Cardiac septum (tissue), 1 donor: ENCODE results near the gene EDA. TPM values are rescaled to one million over a fixed set of nuclear protein-coding genes. Genes with fewer than 3 reads are reported as not detected.

Experiments
- DNase-seq: peaks from one replicate; pipeline ENCODE4 v3.0.0-alpha.2; 2020; ENCODE audit warnings: low spot score
- intact Hi-C: fragments of 100-400 bp; cut with DNase I; formaldehyde crosslinking; loops from one replicate; pipeline ENCODE4 v1.14.0; 2022
- total RNA-seq: library from RNA; stranded (reverse); fragmentation: NEBNext Ultra II Directional; extraction: Animal tissue kit (Norgen Biotek cat#: 25700); gene quantifications from one replicate; pipeline ENCODE4 v1.2.1, GENCODE V29; 2021
- donor health status: DM: no; HTN: no; CAD: no.

EDA gene
- total RNA-seq, 1 donor from 2014 or later: 5.9 TPM

- DNase-seq: no peak
- intact Hi-C loops: no loop called here
These were observed 427.8 kb downstream of the EDA start for GRCh38 chrX:70043685-70044084.

DNA sequence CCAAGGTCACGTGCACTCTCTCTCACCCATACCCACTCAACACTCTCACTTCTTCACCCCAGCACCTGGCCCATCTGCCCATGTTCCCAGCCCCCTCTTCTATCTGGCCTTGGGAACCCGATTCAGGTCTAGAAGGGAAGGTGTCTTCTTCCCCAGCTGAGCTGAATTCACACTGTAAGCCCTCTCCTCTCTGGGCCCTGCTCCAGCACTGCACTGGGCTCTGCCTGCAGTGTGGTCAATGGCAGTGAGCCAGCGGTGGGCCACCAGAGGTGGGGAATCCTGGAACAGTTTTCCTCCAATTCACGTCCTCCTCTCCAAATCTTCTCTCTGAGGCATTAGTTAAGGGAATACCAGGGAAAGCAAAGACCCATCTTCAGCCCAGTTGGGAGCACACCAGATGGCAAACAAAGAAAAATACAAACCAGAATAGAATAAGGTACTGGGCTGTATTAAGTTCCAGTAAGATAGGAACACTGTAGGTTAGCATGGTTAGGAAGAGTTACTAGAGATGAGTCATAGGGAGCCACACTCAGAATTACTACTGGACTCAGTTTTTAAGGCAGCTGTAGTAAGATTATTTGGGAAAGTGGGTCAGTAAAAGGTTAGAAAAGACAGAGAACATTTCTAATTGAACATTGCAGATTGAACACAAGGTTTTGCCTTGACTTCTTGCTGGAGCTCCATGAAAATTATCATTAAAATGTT lies 428.8 kb downstream of the EDA start:
- intact Hi-C loops: no loop called here
- no peak for DNase-seq

- intact Hi-C loops: no loop called here
- DNase-seq: no peak
These were observed 431.1 kb downstream of the EDA start for GRCh38 chrX:70046978-70047377.

DNA sequence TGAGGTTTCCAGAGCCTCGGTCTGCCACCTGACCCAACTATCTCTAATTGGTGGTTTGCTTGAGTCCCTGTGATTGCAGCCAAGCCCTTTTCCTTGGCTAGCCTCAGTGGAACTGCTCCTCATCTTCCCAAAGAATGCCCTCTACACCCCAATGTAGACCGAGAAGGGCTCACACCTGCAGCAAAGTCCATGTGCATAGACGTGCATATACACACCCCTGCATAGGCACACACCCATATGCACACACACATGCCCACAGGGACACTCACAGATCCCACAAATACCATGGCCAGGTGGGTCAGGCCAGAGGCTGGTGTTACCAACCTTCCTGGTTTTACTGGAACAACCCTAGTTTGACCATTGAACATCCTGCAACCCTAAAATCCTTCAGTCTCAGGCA lies 433.5 kb downstream of the EDA start:
- DNase-seq: no peak
- intact Hi-C loops: no loop called here

DNA sequence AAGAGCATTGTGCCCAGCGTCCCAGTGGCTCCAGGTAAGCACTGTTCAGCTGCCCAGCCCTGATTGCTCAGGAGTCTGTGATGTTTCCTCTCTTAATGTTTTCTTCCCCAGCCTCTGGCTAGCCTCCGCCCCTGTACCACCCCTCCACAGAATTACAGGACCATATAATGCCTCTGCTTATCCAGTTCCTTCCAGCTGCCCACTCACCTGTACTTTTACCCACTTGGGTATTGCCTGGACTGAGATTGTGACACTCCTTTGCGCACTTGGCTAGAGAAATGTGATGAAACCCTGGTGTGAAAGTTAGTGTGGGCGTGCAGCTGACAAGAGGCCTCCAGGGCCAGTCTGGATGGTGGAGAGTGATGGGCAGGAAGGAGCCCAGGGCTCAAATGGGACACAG lies 434.0 kb downstream of the EDA start, which contains the start of gene AWAT2:
TSS of gene AWAT2 (minus strand) at position 14 of the 400 bp plus-strand sequence. CDS start at position 8, 6 bp downstream.
- intact Hi-C loops: no loop called here
- DNase-seq: no peak

DNA sequence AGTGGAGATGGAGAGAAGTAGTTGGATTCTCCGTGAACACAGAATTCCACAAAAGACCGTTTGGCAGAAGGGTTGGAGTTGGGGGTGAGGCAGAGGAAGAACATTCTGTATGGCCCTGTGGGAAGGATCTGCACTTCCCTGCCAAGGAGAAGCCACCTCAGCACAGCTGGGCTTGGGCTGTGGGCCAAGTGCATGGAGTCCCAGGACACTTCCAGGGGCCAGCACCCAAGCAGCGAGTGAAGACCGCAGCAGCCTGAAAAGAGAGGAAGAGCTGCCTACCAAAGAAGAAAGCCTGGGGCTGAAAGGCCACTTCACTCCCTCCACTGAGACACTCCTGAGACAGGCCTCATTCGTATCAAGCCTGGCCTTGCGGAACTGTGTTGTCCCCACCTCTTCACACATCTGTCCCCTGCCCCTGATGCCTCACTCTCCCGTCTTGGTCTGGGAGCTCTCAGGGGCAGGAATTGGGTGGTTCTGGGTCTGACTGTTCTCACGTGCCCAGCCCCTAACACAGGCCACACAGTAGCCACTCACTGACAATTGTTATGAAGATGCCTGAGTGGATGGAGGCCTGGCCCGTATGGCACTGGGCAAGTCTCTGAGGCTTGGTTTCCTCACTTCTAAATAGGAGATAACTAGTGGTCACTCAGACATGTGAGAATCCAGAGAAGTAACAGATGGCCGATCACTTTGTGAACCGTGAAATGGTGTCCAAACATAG lies 437.1 kb downstream of the EDA start:
- no peak for DNase-seq

GRCh38 chrX:70054391-70054790 lies 438.5 kb downstream of the EDA start:
- intact Hi-C loops: no loop called here

More for the DNA sequence above, 437.1 kb downstream of the EDA start:
- intact Hi-C loops: no loop called here

DNA sequence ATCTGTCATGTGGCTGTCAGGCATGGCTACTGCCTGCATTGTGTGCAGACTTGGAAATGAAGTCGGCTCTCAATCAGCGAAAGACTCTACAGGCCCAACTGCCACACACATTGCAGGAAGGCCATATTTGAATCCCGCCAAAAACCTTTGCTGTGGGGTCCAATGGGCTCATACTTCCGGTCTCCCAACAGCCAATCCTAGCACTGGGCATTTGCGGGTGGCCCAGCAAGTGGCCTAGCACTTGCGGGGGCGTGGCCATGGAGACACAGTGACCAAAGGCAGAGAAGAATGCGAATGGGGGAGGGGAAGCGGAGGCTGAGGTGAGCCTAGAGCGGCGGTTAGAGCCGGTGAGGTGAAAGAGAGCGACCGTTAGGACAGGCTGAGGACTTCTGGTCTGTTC lies 446.2 kb downstream of the EDA start, which contains the start of gene OTUD6A:
TSS of gene OTUD6A (plus strand) at position 382 of the 400 bp plus-strand sequence. CDS start 68 bp downstream, outside the sequence.
- intact Hi-C loops: no loop called here
- no peak for DNase-seq

More at GRCh38 chrX:70054391-70054790, 438.5 kb downstream of the EDA start:
- DNase-seq: no peak

GRCh38 chrX:70062961-70063550 lies 447.1 kb downstream of the EDA start:
- intact Hi-C loops: no loop called here
- DNase-seq: no peak

- no peak for DNase-seq
- intact Hi-C loops: no loop called here
These were observed 450.7 kb downstream of the EDA start for GRCh38 chrX:70066646-70067045.

- intact Hi-C loops: no loop called here
- DNase-seq: no peak
These were observed 463.4 kb downstream of the EDA start for GRCh38 chrX:70079297-70079696.

DNA sequence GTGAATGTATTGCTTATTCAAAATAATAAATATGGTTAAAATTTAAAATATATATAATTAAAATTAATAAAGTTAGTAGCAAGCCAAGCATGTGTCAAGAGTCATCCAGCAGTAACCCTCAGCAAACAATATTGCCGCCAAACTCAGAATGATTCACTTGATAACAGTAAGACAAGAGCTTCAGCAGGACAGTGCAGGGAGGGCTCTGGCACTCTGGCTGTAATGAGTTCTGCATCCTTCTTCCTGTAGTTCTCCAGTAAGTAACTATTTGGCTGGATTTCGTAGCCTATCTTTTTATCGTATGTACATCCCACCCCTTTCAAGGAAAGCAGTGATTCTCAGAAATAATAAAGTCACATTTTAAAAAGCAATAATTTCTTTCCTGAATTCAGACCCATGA lies 464.0 kb downstream of the EDA start:
- DNase-seq: no peak
- intact Hi-C loops: no loop called here

- intact Hi-C loops: no loop called here
- DNase-seq: no peak
These were observed 466.8 kb downstream of the EDA start for GRCh38 chrX:70082723-70083122.

DNA sequence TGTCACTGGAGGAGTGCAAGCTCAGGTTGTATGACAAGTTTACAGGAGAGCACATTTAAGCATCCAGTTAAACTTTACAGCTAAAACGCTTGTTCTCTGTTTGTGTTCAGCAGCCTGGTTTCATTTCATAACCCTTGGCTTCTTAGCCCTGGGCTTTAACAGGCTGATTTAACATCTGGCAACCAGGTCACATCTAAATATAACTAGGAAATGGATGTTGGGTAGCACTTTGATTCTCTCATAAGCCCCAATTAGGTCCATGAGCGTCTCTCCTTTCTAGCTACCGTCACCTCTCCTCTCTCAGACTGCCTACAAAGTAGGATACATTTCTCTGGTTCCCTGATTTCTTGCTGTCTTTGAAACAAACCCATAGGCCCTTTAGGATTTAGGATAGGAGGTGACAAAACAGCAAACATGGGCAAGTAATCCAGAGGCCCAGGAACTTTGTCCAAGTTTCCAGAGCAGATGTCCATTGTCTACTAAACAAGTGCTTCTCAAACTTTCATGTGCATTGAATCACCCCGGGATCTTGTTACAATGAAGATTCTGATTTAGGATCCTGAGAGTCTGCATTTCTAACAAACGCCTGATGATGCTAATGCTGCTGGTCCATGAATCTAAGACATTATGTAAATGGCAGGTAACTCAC lies 468.8 kb downstream of the EDA start:
- DNase-seq: no peak
- intact Hi-C loops: no loop called here

DNA sequence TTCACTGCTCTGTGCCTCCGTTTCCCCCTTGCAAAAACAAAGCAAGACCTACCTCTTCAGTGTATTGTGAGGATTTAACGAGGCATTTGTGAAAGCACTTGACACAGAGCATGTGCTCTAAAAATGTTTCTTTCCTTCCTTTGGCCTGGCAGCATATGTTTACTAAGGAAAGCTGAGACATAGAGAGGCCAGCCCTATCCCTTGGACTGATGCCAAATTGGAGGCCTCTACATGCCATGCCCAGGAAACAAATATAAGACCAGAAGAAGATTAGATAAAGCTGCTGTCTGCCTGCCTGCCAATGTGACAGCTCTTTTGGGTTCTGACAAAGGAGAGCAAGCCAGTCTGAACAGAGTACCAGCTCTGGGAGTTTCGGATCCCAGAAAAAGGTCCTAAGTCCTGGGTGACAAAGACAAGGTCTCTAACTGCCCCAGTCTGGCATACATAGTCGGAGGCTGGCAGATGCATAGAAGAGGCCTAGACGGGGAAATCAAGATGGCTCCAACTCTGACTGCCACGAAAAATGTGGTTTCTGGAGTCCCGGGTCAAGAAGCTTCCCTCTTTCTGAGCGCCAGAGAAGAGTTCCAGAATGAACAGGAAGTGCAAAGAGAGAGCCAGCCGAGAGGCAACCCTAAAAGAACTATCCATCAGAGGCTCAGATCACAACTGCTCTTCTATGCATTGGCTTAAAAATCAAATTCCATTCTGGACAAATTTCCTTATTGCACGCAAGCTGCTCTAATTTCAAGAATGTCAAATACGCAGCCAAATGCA lies 472.1 kb downstream of the EDA start:
- intact Hi-C loops: no loop called here
- DNase-seq: no peak

GRCh38 chrX:70088751-70089150 lies 472.8 kb downstream of the EDA start:
- intact Hi-C loops: no loop called here
- no peak for DNase-seq
